ENCODE results near the gene MALRD1.

The MALRD1 gene

GRCh38 chr10:19656420-19657042 is 607.9 kb downstream of the MALRD1 start:
- DNase-seq, result no peak

DNA sequence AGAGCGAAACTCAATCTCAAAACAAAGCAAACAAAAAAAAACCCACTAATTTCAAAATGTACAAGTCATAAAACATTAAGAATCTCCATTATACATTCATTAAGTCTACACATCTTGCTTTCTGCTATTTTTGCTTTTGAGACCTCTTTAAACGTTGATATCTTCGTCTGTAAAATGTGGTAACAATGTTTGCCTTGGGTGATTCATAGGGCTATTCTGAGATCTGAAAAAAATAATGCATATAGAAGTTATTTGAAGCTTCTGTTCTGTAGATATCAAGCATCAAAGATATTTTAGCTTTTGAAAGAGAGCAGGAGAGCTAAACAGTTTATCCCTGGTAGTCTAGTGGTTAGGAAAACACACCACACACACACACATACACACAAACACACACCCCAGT is 609.5 kb downstream of the MALRD1 start:
- DNase-seq, result no peak

GRCh38 chr10:19658622-19659233 is 610.1 kb downstream of the MALRD1 start:
- no peak for DNase-seq

GRCh38 chr10:19659920-19660655 is 611.5 kb downstream of the MALRD1 start:
- DNase-seq, result no peak

GRCh38 chr10:19663344-19663743 is 614.7 kb downstream of the MALRD1 start:
- DNase-seq, result no peak

- DNase-seq, result no peak
Measured at GRCh38 chr10:19668116-19668515, 619.5 kb downstream of the MALRD1 start.

- no peak for DNase-seq
Measured at GRCh38 chr10:19676063-19676462, 627.5 kb downstream of the MALRD1 start.

GRCh38 chr10:19683356-19683755 is 634.8 kb downstream of the MALRD1 start:
- DNase-seq, result no peak

DNA sequence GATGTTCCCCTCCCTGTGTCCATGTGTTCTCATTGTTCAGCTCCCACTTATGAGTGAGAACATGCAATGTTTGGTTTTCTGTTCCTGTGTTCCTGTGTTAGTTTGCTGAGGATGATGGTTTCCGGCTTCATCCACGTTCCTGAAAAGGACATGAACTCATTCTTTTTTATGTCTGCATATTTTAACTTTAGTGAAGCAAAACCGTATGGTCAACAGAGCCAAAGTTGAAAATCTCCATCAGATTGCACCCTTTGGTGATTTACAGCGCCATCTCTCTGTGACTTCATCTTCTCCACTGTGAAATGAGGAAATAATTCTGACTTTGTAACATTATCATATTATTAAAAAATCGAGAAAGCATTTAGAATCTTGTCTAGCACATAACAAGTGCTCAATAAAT is 635.4 kb downstream of the MALRD1 start:
- DNase-seq, result no peak

- no peak for DNase-seq
Measured at GRCh38 chr10:19688344-19688743, 639.7 kb downstream of the MALRD1 start.

DNA sequence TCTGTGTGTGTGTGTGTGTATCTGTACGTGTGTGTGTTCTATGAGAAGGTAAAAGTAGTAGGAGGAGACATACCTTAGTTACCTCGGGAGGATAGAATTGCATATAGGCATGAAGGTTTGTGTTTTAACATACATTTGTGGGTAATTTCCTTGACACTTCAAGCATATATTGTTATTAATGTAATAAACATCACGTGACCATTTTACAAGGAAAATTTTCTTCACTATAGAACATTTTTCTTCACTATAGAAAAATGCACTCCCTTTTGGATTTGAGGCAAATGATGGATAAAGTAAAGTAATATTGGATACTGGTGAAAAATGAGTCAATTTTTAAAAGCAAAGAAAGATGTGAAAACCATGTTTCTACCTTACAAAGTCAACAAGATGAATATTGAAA is 640.6 kb downstream of the MALRD1 start:
- no peak for DNase-seq

GRCh38 chr10:19699299-19699698 is 650.7 kb downstream of the MALRD1 start:
- DNase-seq, result no peak

DNA sequence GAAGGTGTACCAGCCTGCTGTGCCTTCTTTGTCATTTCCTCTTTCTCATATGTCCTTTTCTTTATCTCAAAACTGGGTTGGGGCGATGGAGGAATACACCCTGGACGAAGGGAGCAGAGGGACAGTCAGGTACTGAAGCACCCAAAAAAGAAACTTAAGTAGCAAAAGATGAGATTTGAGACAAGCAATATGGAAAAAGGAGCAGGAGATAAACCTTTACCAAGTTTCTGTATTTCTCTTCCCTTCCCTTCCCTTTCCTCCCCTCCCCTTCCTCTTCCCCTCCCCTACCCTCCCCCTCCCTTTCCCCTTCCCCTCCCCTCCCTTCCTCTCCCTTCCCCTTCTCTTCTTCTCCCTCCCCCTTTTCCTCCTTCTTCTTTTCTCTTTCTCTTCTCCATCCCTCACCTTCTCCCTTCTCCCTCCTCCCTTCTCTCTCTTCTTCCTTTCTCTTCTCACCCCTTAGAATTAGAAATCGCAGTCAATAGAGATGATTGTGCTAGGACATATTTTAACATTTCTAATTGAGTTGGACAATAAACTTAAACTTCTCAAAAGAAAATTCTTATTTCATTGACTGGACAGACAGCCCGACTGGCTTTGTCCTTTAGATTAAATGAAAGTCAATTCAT is 652.9 kb downstream of the MALRD1 start:
- DNase-seq, result no peak

DNA sequence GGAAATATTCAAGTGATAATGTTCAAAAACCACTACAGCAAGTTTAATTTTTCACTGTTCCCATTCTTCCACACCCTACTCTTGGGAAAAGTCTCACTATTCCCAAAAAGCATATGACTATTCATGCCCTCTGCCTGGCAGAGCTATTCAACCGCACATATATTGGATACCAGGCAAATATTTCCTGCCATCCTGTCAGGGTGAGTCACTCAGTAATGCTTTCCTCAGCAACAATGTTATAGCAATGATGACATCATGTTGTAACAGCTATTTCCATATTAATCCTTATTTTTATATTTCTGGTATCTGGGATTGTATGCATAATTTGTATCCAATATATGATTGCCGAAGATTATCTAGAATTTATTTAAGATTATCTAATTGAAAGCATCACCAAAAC is 653.6 kb downstream of the MALRD1 start:
- no peak for DNase-seq

DNA sequence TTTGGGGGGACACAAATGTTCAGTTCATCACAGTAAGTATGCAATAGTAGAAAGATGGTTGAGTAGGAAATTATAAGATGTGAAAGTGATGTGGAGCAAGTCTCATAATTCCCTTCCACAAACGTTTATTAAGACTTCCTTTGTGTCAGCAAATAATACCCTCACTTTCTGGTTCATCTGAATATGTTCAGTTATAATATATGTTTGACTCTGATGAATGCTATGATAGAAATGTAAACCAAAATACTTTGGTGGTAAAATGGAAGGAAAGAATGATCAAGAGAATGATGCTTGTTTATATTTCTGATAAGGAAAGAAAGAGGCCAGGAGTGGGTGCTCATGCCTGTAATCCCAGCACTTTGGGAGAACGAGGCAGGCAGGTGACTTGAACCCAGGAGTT is 655.9 kb downstream of the MALRD1 start:
- no peak for DNase-seq

DNA sequence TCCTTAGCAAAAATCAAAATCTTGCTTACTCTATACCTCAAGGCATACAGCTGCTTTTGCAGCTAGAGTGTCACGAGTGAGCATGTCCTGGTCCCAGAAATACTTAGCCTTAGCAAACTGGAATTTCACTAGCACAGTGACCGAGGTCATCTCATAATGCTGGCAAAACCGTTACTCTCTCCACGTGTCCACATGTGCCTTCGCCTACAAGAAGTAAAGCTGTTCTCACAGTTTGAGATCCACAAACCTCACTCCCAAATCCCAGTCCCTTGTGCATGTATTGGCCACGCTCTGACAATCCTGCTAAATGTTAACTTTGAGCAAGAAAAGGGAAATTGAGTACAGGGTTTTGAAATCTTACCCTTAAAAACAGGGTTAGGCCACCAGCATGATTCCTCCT is 656.6 kb downstream of the MALRD1 start:
- DNase-seq, result no peak

DNA sequence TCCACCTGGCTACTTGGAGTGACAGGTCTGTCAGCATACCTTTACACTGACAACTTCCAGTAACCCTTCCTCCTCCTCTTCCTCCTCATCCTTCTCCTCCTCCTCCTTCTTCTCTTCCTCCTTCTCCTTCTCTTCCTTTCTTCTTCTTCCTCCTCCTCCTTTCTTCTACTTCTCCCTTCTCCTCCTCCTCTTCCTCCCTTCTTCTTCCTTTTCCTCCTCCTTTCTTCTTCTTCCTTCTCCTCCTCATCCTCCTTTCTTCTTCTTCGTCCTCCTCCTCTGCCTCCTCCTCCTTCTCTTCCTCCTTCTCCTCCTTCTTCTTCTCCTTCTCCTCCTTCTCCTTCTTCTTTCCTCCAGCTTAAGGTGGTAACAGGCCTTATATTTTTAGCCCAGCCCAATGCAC is 658.3 kb downstream of the MALRD1 start:
- DNase-seq, result no peak

GRCh38 chr10:19707376-19707775 is 658.8 kb downstream of the MALRD1 start:
- DNase-seq, result no peak

DNA sequence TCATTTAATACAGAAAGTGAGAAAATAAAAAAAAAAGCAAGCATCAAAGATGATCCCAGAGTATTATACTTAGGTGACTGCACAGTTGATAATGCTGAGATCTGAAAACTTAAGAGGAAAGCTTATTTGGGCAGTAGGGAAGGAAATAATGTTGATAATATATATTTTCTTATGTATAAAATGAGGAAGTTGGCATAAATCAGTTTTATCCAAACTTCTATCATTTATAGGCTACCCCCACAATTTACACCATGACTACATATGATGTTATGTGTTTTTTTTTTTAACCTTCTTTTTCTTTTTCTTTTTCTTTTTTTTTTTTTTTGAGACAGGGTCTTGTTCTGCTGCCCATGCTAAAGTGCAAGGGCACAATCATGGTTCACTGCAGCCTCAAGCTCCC is 659.4 kb downstream of the MALRD1 start:
- no peak for DNase-seq

DNA sequence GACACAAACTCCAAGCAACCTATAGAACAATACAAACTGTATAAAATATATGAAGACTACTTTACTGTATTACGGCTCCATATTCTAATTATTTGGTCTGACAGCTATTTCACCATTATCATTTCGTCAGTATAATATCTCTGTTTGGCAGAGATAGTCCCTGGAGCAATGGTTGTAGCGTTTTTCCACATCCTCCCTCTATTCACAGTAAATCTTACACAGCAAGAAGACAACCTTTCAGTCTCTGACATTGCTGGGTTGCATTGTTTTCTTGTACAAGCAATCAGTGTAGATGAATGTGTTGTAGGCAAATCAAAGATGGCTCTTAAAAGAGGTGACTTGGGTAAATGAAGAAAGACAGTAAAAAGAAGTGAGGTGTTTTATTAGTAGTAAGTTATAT is 662.0 kb downstream of the MALRD1 start:
- no peak for DNase-seq

DNA sequence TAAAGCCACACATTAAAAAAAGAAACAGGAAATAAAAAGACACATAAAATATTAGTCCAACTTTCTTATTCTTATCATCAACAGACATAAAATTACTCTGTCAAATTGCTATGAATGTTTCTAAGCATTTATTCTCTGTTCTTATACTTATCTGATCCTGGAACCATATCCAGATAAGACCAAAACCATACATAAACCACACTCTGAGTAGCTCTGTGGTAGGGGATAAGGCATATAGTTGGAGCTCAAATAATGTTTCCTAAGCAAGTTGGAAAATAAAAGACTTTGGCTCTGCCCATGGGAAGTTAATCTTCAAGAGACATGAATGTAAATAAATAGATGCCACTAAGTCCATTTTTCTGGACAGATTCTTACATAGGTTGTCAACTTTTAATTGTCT is 664.6 kb downstream of the MALRD1 start:
- DNase-seq, result no peak

- no peak for DNase-seq
Measured at GRCh38 chr10:19713800-19714525, 665.4 kb downstream of the MALRD1 start.

GRCh38 chr10:19719284-19719683 is 670.7 kb downstream of the MALRD1 start:
- DNase-seq, result no peak
